Neuronal stem cell (in vitro differentiated cells): ENCODE data around the gene IL36RN.

Source experiments
- DNase-seq: peaks from one replicate; pipeline ENCODE4 v3.0.0-alpha.2; 2013; ENCODE audit warnings: low spot score
- H2AFZ ChIP-seq: one replicate; pipeline ENCODE4 v1.6.1; 2013; ENCODE audit warnings: mild to moderate bottlenecking, low read length, inconsistent platforms
- H2AK5ac ChIP-seq: 2 replicates; pipeline ENCODE4 v1.6.1; 2013; ENCODE audit warnings: low read depth, mild to moderate bottlenecking, inconsistent platforms, low read length, moderate library complexity, mixed read lengths
- H2BK120ac ChIP-seq: 2 replicates; pipeline ENCODE4 v1.6.1; 2013; ENCODE audit warnings: low read depth, mild to moderate bottlenecking, inconsistent platforms, low read length, moderate library complexity, mixed read lengths
- H2BK12ac ChIP-seq: one replicate; pipeline ENCODE4 v1.6.1; 2013; ENCODE audit warnings: low read length, inconsistent platforms
- H2BK15ac ChIP-seq: 2 replicates; pipeline ENCODE4 v1.6.1; 2013; ENCODE audit warnings: mild to moderate bottlenecking, low read length, inconsistent platforms, mixed read lengths
- H2BK5ac ChIP-seq: one replicate; pipeline ENCODE4 v1.6.1; 2013; ENCODE audit warnings: inconsistent platforms, mild to moderate bottlenecking, low read length, moderate library complexity
- H3K14ac ChIP-seq: one replicate; pipeline ENCODE4 v1.6.1; 2013; ENCODE audit warnings: low read length, inconsistent platforms
- H3K18ac ChIP-seq: 2 replicates; pipeline ENCODE4 v1.6.1; 2013; ENCODE audit warnings: low read length, inconsistent platforms
- H3K23ac ChIP-seq: 2 replicates; pipeline ENCODE4 v1.6.1; 2013; ENCODE audit warnings: low read depth, mild to moderate bottlenecking, mixed read lengths, low read length, inconsistent platforms; ENCODE audit not compliant: poor library complexity
- H3K27ac ChIP-seq: replicated peaks from 3 replicates; pipeline ENCODE4 v1.5.1; 2013; ENCODE audit warnings: low read length, inconsistent platforms
- H3K27me3 ChIP-seq, 3 experiments: 2 replicates each; pipeline ENCODE4 v1.6.1; 2013; ENCODE audit warnings: low read length in 3 of 3, mild to moderate bottlenecking in 2 of 3, inconsistent platforms in 1 of 3, low read depth in 1 of 3, mixed read lengths in 1 of 3, moderate library complexity in 1 of 3; ENCODE audit not compliant: control insufficient read depth in 3 of 3, insufficient read depth in 3 of 3
- H3K36me3 ChIP-seq, 2 donors: replicated peaks in 1 of 2; 2 replicates each; pipeline ENCODE4 v1.6.1; 2013; ENCODE audit warnings: low read length in 2 of 2; ENCODE audit not compliant: control insufficient read depth in 2 of 2, insufficient read depth in 2 of 2
- H3K4ac ChIP-seq: 2 replicates; pipeline ENCODE4 v1.6.1; 2013; ENCODE audit warnings: inconsistent platforms, mild to moderate bottlenecking, low read length, moderate library complexity
- H3K4me1 ChIP-seq, 2 donors: 1 replicate in 1 of 2; 2 replicates in 1 of 2; pipeline ENCODE4 v1.6.1; 2013; ENCODE audit warnings: low read length in 2 of 2, low read depth in 1 of 2; ENCODE audit not compliant: control insufficient read depth in 2 of 2, insufficient read depth in 1 of 2
- H3K4me2 ChIP-seq: one replicate; pipeline ENCODE4 v1.6.1; 2013; ENCODE audit warnings: mild to moderate bottlenecking, low read length, inconsistent platforms; ENCODE audit not compliant: insufficient read depth, poor library complexity, severe bottlenecking
- H3K4me3 ChIP-seq, 2 donors: 2 replicates each; pipeline ENCODE4 v1.5.1; 2013; ENCODE audit warnings: low read length in 2 of 2, mild to moderate bottlenecking in 2 of 2, inconsistent platforms in 1 of 2, moderate library complexity in 1 of 2
- H3K79me1 ChIP-seq: one replicate; pipeline ENCODE4 v1.6.1; 2013; ENCODE audit warnings: low read depth, mild to moderate bottlenecking, inconsistent platforms, low read length, moderate library complexity
- H3K9ac ChIP-seq: one replicate; pipeline ENCODE4 v1.6.1; 2013; ENCODE audit warnings: mild to moderate bottlenecking, low read depth, low read length, inconsistent platforms; ENCODE audit not compliant: poor library complexity
- H3K9me3 ChIP-seq, 2 donors: replicated peaks in 1 of 2; 2 replicates each; pipeline versions ENCODE3 to v1.6.1; 2013; ENCODE audit warnings: low read length in 2 of 2, mild to moderate bottlenecking in 2 of 2, inconsistent platforms in 1 of 2, low read depth in 1 of 2, mixed read lengths in 1 of 2, moderate library complexity in 1 of 2; ENCODE audit not compliant: control insufficient read depth in 2 of 2, insufficient read depth in 1 of 2
- H4K8ac ChIP-seq: one replicate; pipeline ENCODE4 v1.6.1; 2013; ENCODE audit warnings: low read depth, mild to moderate bottlenecking, inconsistent platforms, low read length, moderate library complexity
- H4K91ac ChIP-seq: one replicate; pipeline ENCODE4 v1.6.1; 2013; ENCODE audit warnings: low read length, low read depth, mild to moderate bottlenecking, inconsistent platforms; ENCODE audit not compliant: poor library complexity
- WGBS, 2 donors: extraction: QIAGEN DNeasy Blood & Tissue Kit; methylation state at CpG; one replicate each; pipeline ENCODE4 v1.1.7; 2013; ENCODE audit warnings: missing lambda C conversion rate in 2 of 2, mixed read lengths in 1 of 2; ENCODE audit not compliant: insufficient read length in 2 of 2, insufficient replicate concordance in 1 of 2; ENCODE audit errors: extremely low coverage in 2 of 2; 5-methylcytosine and 5-hydroxymethylcytosine counted together

The IL36RN gene

GRCh38 chr2:113061241-113061640 is 2.2 kb downstream of the IL36RN start:
- no peak overlapping the region for H3K18ac ChIP-seq
- no peak overlapping the region for H2AFZ ChIP-seq
- peaks cover 0 to 2% of the 10 kb centered on the region in 2 donors for H3K9me3 ChIP-seq
- H3K27me3 ChIP-seq, result peaks cover 0 to 3% (median 0%) of the 10 kb centered on the region in 3 experiments
- no peak overlapping the region for H3K14ac ChIP-seq
- WGBS, 2 donors, result no CpG with 5 or more reads among the region's 2 CpGs
- H2BK120ac ChIP-seq, result no peak overlapping the region
- H3K9ac ChIP-seq, result no peak overlapping the region
- H3K79me1 ChIP-seq, result no peaks in the 10 kb centered on the region
- H3K4me2 ChIP-seq, result no peak overlapping the region
- no peak overlapping the region for H4K8ac ChIP-seq
- peaks cover 0 to 1% of the 10 kb centered on the region in 2 donors for H3K4me1 ChIP-seq
- no peak overlapping the region for H2BK5ac ChIP-seq
- no peak overlapping the region for H2BK15ac ChIP-seq
- no peak overlapping the region for H2BK12ac ChIP-seq
- H2AK5ac ChIP-seq, result no peak overlapping the region
- H4K91ac ChIP-seq, result no peak overlapping the region
- no peak overlapping the region for H3K27ac ChIP-seq
- DNase-seq, result no peak
- no peak overlapping the region for H3K23ac ChIP-seq
- H3K4me3 ChIP-seq, result no peak overlapping the region
- no peak overlapping the region for H3K4ac ChIP-seq
- H3K36me3 ChIP-seq, result no peaks in the 10 kb centered on the region

- Histone ChIP-seq H2AFZ (no peak overlapping the region), H3K4me1 (peaks cover 0 to 1% of the 10 kb centered on the region in 2 donors), H3K4me3 (no peak overlapping the region), H3K27ac (no peak overlapping the region), H3K36me3 (no peaks in the 10 kb centered on the region), H3K27me3 (peaks cover 0 to 3% (median 0%) of the 10 kb centered on the region in 3 experiments), H3K14ac (peak overlapping the region; percentile 84), H3K9me3 (peaks cover 0 to 2% of the 10 kb centered on the region in 2 donors), H3K4me2 (no peak overlapping the region), H3K18ac (peak overlapping the region; percentile 30), H2AK5ac (peak overlapping the region; percentile 31), H3K79me1 (no peaks in the 10 kb centered on the region), H4K91ac (no peak overlapping the region), H2BK5ac (peak overlapping the region; percentile 59), H3K9ac (peak overlapping the region; percentile 14), H4K8ac (no peak overlapping the region), H3K4ac (no peak overlapping the region), H2BK12ac (no peak overlapping the region), H3K23ac (no peak overlapping the region), H2BK120ac (no peak overlapping the region), H2BK15ac (peak overlapping the region; percentile 86)
- WGBS, 2 donors, result no CpG with 5 or more reads among the region's 18 CpGs
- no peak for DNase-seq
Measured at GRCh38 chr2:113061896-113062770, 3.1 kb downstream of the IL36RN start.

GRCh38 chr2:113064281-113064680 is 5.3 kb downstream of the IL36RN start:
- no peak overlapping the region for H3K14ac ChIP-seq
- H3K9me3 ChIP-seq, result peaks cover 0 to 2% of the 10 kb centered on the region in 2 donors
- peaks cover 0 to 3% (median 0%) of the 10 kb centered on the region in 3 experiments for H3K27me3 ChIP-seq
- no peaks in the 10 kb centered on the region for H3K79me1 ChIP-seq
- H3K4me2 ChIP-seq, result no peak overlapping the region
- H4K8ac ChIP-seq, result no peak overlapping the region
- no peak overlapping the region for H3K4me3 ChIP-seq
- no peak overlapping the region for H2BK120ac ChIP-seq
- H3K18ac ChIP-seq, result no peak overlapping the region
- H2BK5ac ChIP-seq, result no peak overlapping the region
- H3K27ac ChIP-seq, result no peak overlapping the region
- no peak for DNase-seq
- no peak overlapping the region for H2AFZ ChIP-seq
- peaks cover 0 to 1% of the 10 kb centered on the region in 2 donors for H3K4me1 ChIP-seq
- no peaks in the 10 kb centered on the region for H3K36me3 ChIP-seq
- no peak overlapping the region for H3K23ac ChIP-seq
- H2AK5ac ChIP-seq, result no peak overlapping the region
- no peak overlapping the region for H2BK12ac ChIP-seq
- H4K91ac ChIP-seq, result no peak overlapping the region
- H2BK15ac ChIP-seq, result no peak overlapping the region
- WGBS, 2 donors, result no CpG with 5 or more reads among the region's 5 CpGs
- no peak overlapping the region for H3K4ac ChIP-seq
- H3K9ac ChIP-seq, result no peak overlapping the region

GRCh38 chr2:113064898-113065297 is 5.9 kb downstream of the IL36RN start:
- no peak overlapping the region for H2AFZ ChIP-seq
- H2AK5ac ChIP-seq, result no peak overlapping the region
- H3K27me3 ChIP-seq, result peaks cover 0 to 8% (median 0%) of the 10 kb centered on the region in 3 experiments
- no peak overlapping the region for H3K27ac ChIP-seq
- no peaks in the 10 kb centered on the region for H3K36me3 ChIP-seq
- H2BK12ac ChIP-seq, result no peak overlapping the region
- no peak overlapping the region for H3K18ac ChIP-seq
- H3K4me2 ChIP-seq, result no peak overlapping the region
- no CpG with 5 or more reads among the region's 1 CpG for WGBS, 2 donors
- no peak overlapping the region for H2BK120ac ChIP-seq
- H3K4me3 ChIP-seq, result no peak overlapping the region
- H3K23ac ChIP-seq, result no peak overlapping the region
- peak overlapping the region; percentile 47 for H3K14ac ChIP-seq
- H2BK5ac ChIP-seq, result no peak overlapping the region
- DNase-seq, result no peak
- no peak overlapping the region for H3K4ac ChIP-seq
- H4K8ac ChIP-seq, result no peak overlapping the region
- no peak overlapping the region for H3K9ac ChIP-seq
- peaks cover 0 to 1% of the 10 kb centered on the region in 2 donors for H3K4me1 ChIP-seq
- no peak overlapping the region for H2BK15ac ChIP-seq
- H3K79me1 ChIP-seq, result no peaks in the 10 kb centered on the region
- H4K91ac ChIP-seq, result no peak overlapping the region
- H3K9me3 ChIP-seq, result peaks cover 0 to 2% of the 10 kb centered on the region in 2 donors
